GM18517 (cell line): ENCODE results near the gene ATP2C2.
"Not testable (repeated sequence)": the region's sequence is repeated elsewhere in the genome, so short reads cannot be mapped to it uniquely, and the experiment has no call there.

Experiments
- ATAC-seq: cut with Tn5 transposase; IDR thresholded peaks from one replicate; pipeline ENCODE4 v1.9.1; 2021; ENCODE audit warnings: mild to moderate bottlenecking, moderate library complexity; ENCODE audit not compliant: unreplicated experiment

The ATP2C2 gene

GRCh38 chr16:84368308-84368996 lies at the start of gene ATP2C2:
Gene ATP2C2, plus strand, starts transcription at chr16:84368538. Its CDS starts 78 bp downstream, at chr16:84368616.
- no peak for ATAC-seq

- ATAC-seq: no peak
Measured at GRCh38 chr16:84319146-84319760, 49.1 kb upstream of the ATP2C2 start.

GRCh38 chr16:84320511-84320910 lies 47.8 kb upstream of the ATP2C2 start:
- ATAC-seq: no peak

GRCh38 chr16:84321932-84322331 lies 46.4 kb upstream of the ATP2C2 start:
- no peak for ATAC-seq

- ATAC-seq: no peak
Measured at GRCh38 chr16:84322749-84323148, 45.6 kb upstream of the ATP2C2 start.

- no peak for ATAC-seq
Measured at GRCh38 chr16:84323606-84324005, 44.7 kb upstream of the ATP2C2 start.

GRCh38 chr16:84324434-84325262 lies 43.7 kb upstream of the ATP2C2 start:
- no peak for ATAC-seq

- no peak for ATAC-seq
Measured at GRCh38 chr16:84326545-84326944, 41.8 kb upstream of the ATP2C2 start.

GRCh38 chr16:84327926-84328505 lies 40.3 kb upstream of the ATP2C2 start:
- no peak for ATAC-seq

- no peak for ATAC-seq
Measured at GRCh38 chr16:84329016-84329415, 39.3 kb upstream of the ATP2C2 start.

GRCh38 chr16:84329843-84330684 lies 38.3 kb upstream of the ATP2C2 start:
- ATAC-seq: no peak

GRCh38 chr16:84330685-84331050 lies 37.7 kb upstream of the ATP2C2 start:
- ATAC-seq: no peak

GRCh38 chr16:84331998-84332780 lies 36.1 kb upstream of the ATP2C2 start:
- no peak for ATAC-seq

- ATAC-seq: no peak
Measured at GRCh38 chr16:84332975-84333684, 35.2 kb upstream of the ATP2C2 start.

GRCh38 chr16:84334058-84334457 lies 34.3 kb upstream of the ATP2C2 start:
- ATAC-seq: no peak

GRCh38 chr16:84334482-84334881 lies 33.9 kb upstream of the ATP2C2 start:
- ATAC-seq: no peak

GRCh38 chr16:84337236-84337635 lies 31.1 kb upstream of the ATP2C2 start:
- ATAC-seq: not testable (repeated sequence)

- ATAC-seq: no peak
Measured at GRCh38 chr16:84339311-84339710, 29.0 kb upstream of the ATP2C2 start.

- no peak for ATAC-seq
Measured at GRCh38 chr16:84339766-84340165, 28.6 kb upstream of the ATP2C2 start.
